ENCODE measurements around the gene ADIPOR1. TPM values are rescaled to one million over a fixed set of nuclear protein-coding genes. Genes with fewer than 3 reads are reported as not detected.

ADIPOR1 gene
- total and polyA plus RNA-seq, 2 of the 4 experiments (the other 2 are of a cell fraction), result 82.7 to 92.5 TPM

DNA sequence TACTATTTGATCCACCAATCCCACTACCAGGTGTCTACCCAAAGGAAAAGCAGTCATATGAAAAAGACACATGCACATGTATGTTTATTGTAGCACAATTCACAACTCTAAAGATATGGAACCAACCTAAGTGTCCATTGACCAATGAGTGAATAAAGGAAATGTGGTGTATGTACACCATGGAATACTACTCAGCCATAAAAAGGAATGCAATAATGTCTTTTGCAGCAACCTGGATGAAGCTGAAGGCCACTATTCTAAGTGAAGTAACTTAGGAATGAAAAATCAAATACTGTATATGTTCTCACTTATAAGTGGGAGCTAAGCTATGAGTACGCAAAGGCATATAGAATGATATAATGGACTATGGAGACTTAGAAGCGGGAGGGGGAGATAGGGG is 12.6 kb downstream of the ADIPOR1 start:
- in situ Hi-C loops (cut with MboI; ENCODE audit: low sequenced_read_pairs), result no loop called here
- POLR2A ChIA-PET (ENCODE audit: unreplicated experiment), result no interaction called here

More for the DNA sequence above, 12.6 kb downstream of the ADIPOR1 start:
- Histone ChIP-seq H4K5ac (ENCODE audit: low read depth, low read length) (no peak overlapping the region), H2AK5ac (ENCODE audit: low read depth, low read length) (no peak overlapping the region), H3K9ac (ENCODE audit: low read depth, low read length) (no peak overlapping the region), H3K4me3 (ENCODE audit: insufficient read depth, low read depth, low read length) (no peak overlapping the region), H2BK5ac (ENCODE audit: low read depth, low read length, poor library complexity, severe bottlenecking) (no peak overlapping the region), H3K27ac (ENCODE audit: insufficient read depth, low read length) (no peak overlapping the region), H3K4ac (ENCODE audit: low read depth, low read length) (no peak overlapping the region), H3K9me1 (ENCODE audit: insufficient read depth, low read length) (no peaks in the 10 kb centered on the region), H2BK15ac (ENCODE audit: low read depth, low read length) (no peak overlapping the region), H3K9me3 (ENCODE audit: control insufficient read depth, insufficient read depth, low read length) (no peaks in the 10 kb centered on the region), H4K20me1 (ENCODE audit: insufficient read depth, low read length) (0 out of 2 replicates have a peak, but pooled peaks cover 3% of the 10 kb centered on the region), H3K4me1 (ENCODE audit: control insufficient read depth, insufficient read depth, low read length) (no peaks in the 10 kb centered on the region), H2AFZ (replicated peaks; ENCODE audit: low read length, poor library complexity) (no peak overlapping the region), H2BK20ac (ENCODE audit: low read depth, low read length) (no peak overlapping the region), H3K23ac (ENCODE audit: low read depth, low read length) (no peak overlapping the region), H3K56ac (ENCODE audit: extremely low read depth, insufficient read depth, low read length) (no peak overlapping the region), H3K36me3 (ENCODE audit: control insufficient read depth, insufficient read depth, low read length) (peaks cover 48% of the 10 kb centered on the region), H2BK120ac (ENCODE audit: low read depth, low read length) (no peak overlapping the region), H3K79me1 (ENCODE audit: low read depth in 1 of 2, low read length in 2 of 2) (peaks cover 3 to 9% of the 10 kb centered on the region in 2 experiments; a peak in 3 of 4 replicates), H3K18ac (ENCODE audit: low read depth, low read length) (no peak overlapping the region), H4K91ac (ENCODE audit: insufficient read depth, low read depth, low read length) (no peak overlapping the region), H3K4me2 (ENCODE audit: low read depth, low read length) (no peak overlapping the region), H3K27me3 (ENCODE audit: control insufficient read depth, insufficient read depth, low read length) (no peaks in the 10 kb centered on the region), H2AK9ac (replicated peaks; ENCODE audit: low read depth, low read length, poor library complexity) (no peak overlapping the region), H3K14ac (replicated peaks; ENCODE audit: low read depth, low read length) (no peak overlapping the region), H4K8ac (ENCODE audit: low read depth in 2 of 2, low read length in 2 of 2) (no peak overlapping the region)
- dilution Hi-C loops (cut with HindIII; ENCODE audit: low sequenced_read_pairs, unreplicated experiment) (no loop called here), intact Hi-C loops (cut with micrococcal nuclease) (no loop called here)
- BruUV-seq (replicated peaks), result no TSS peak
- DNase-seq (no peak), ATAC-seq (ENCODE audit: low read depth) (no peak)
- no CpG with 5 or more reads among the region's 2 CpGs for WGBS, 2 experiments (ENCODE audit: extremely low coverage in 2 of 2, insufficient read length in 1 of 2)
- TF ChIP-seq FOS (IDR thresholded peaks at IDR 0.05; ENCODE audit: low read depth, low read length), result no peak
- TF ChIP-seq NFE2L2 (IDR thresholded peaks at IDR 0.05; ENCODE audit: low read depth, low read length), result no peak
- TF ChIP-seq RFX5 (IDR thresholded peaks at IDR 0.05; ENCODE audit: low read depth, low read length), result no peak
- no peak for TF ChIP-seq POLR2A (IDR thresholded peaks at IDR 0.05; ENCODE audit: low read depth, low read length)
- TF ChIP-seq MXI1 (IDR thresholded peaks at IDR 0.05; ENCODE audit: borderline replicate concordance, low read depth, low read length), result no peak
- no peak for TF ChIP-seq CTCF (conservative IDR thresholded peaks at IDR 0.05; ENCODE audit: low read depth, low read length)
- TF ChIP-seq CHD1 (IDR thresholded peaks at IDR 0.05; ENCODE audit: low read depth, low read length), result no peak
- no peak for TF ChIP-seq RCOR1 (IDR thresholded peaks at IDR 0.05; ENCODE audit: insufficient replicate concordance, low read length)
- no peak for TF ChIP-seq MAFK (IDR thresholded peaks at IDR 0.05; ENCODE audit: low read depth, low read length)
- no peak for TF ChIP-seq USF2 (IDR thresholded peaks at IDR 0.05; ENCODE audit: low read depth, low read length)
- no peak for TF ChIP-seq SMC3 (IDR thresholded peaks at IDR 0.05; ENCODE audit: low read depth, low read length)
- TF ChIP-seq CEBPB (IDR thresholded peaks at IDR 0.05; ENCODE audit: low read depth, low read length), result no peak
- no peak for TF ChIP-seq BHLHE40 (IDR thresholded peaks at IDR 0.05; ENCODE audit: low read depth, low read length)
- no peak for TF ChIP-seq ELK1 (IDR thresholded peaks at IDR 0.05; ENCODE audit: borderline replicate concordance, low read depth, low read length)
- CTCF ChIA-PET, result no interaction called here

Measured in IMR-90 (cell line).